OCI-M2 (cell line): ENCODE measurements around the gene SMAGP.

Experiments used
- DNase-seq: peaks from one replicate; lab custom pipeline; 2025; ENCODE audit not compliant: unreplicated experiment; lab: John Stamatoyannopoulos, UW

Gene SMAGP

DNA sequence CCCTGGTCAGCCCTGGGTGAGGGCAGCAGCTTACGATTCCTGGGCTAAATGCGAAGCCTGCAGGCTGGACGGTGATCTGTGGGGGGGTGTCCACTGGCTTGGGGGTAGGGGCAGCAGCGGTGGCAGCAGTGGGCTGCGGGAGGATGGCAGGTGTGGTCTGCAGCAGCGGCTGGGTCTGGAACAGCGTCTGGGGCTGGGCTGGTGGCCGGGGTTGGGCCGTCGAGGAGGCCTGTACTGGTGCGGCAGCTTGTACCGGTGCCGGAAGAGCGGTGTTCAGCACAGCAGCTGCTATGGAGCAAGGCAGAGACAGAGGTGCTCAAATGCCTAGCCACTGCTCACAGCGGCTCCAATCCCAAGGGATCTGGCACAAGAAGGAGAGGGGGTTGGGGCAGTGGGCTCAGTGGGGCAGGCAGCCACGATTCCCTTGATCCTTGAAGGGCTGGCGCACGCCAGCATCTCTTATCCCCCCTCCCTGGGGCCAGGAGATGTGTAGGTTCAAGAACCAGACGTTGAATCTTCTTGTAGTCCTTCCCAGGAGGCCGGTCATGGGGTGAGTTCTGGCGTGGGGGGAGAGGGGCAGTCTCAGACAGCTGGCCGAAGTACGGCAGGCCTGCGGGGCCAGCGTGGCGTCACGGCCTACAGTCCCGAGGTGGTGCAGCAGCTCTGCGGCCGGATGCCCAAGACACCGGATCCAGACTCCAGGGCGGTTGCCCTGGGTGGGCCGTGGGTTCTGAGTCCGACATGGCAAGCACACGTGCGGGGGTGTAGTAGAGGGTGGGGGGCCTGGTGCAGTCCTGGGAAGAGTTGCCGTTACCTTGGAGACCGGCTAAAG, 72.3 kb downstream of the SMAGP start:
- no peak for DNase-seq

DNA sequence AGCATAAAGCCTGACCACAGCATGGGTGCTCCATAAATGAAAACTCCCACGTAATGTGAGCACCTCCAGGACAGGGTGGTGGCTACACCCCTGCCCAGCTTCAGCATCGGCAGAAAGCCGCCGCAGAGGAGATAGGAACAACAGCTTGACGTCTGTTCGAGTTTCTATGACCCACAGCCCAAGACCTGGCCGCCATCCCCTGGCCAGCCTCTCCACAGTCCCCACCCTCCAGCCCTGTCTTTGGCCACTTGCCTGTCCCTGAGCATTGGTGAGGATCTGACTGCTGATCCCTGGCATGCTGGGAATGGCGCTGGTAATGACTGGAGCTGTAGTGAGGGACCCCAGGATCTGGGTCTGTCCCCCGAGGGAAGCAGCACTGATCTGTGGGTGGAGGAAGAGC, 73.7 kb downstream of the SMAGP start:
- no peak for DNase-seq

DNA sequence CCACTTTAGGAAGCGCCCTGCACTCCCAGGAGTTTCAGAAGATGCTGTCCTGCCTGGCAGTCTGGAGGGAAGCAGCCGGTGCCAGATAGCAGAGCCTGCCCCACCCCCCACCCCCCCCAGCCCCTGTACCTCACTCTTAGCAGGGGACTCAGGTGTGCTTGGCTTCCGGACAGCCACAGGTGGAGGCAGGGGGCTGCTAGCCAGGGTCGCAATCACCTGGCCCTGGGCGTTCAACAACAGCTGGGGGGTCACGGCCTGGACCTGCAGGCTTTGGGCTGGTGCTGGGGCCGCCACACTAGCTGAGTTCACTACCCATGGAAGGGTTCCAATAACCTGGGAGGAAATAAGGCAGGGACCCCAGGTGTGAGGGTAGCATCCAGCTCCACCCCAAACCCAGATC, 74.4 kb downstream of the SMAGP start:
- DNase-seq = no peak
